Kidney glomerular epithelial cell (primary cell): ENCODE results near the gene TJP3.

ENCODE experiments used
- DNase-seq: peaks from one replicate; lab custom pipeline; 2025; lab: John Stamatoyannopoulos, UW

TJP3 gene

GRCh38 chr19:3671680-3672574 lies 36.3 kb upstream of the TJP3 start:
- no peak for DNase-seq

GRCh38 chr19:3672575-3672948 lies 35.6 kb upstream of the TJP3 start:
- no peak for DNase-seq

GRCh38 chr19:3672993-3673392 lies 35.2 kb upstream of the TJP3 start:
- DNase-seq, result no peak

- DNase-seq, result no peak
Observed at GRCh38 chr19:3673506-3674439, 34.4 kb upstream of the TJP3 start.

- DNase-seq, result no peak
Observed at GRCh38 chr19:3674784-3675543, 33.2 kb upstream of the TJP3 start.

GRCh38 chr19:3678188-3678587 lies 30.0 kb upstream of the TJP3 start:
- no peak for DNase-seq

- DNase-seq, result no peak
Observed at GRCh38 chr19:3679138-3679537, 29.0 kb upstream of the TJP3 start.

- no peak for DNase-seq
Observed at GRCh38 chr19:3679581-3679980, 28.6 kb upstream of the TJP3 start.

- no peak for DNase-seq
Observed at GRCh38 chr19:3680939-3681338, 27.2 kb upstream of the TJP3 start.

GRCh38 chr19:3682286-3682685 lies 25.9 kb upstream of the TJP3 start:
- DNase-seq, result no peak

- peak; percentile 6 for DNase-seq
Observed at GRCh38 chr19:3682741-3683404, 25.3 kb upstream of the TJP3 start.

GRCh38 chr19:3683405-3684053 lies 24.7 kb upstream of the TJP3 start:
- DNase-seq, result peak; percentile 80

GRCh38 chr19:3684054-3684816 lies 23.9 kb upstream of the TJP3 start:
- DNase-seq, result peak; percentile 91

GRCh38 chr19:3684817-3685410 lies 23.3 kb upstream of the TJP3 start:
- no peak for DNase-seq

GRCh38 chr19:3687393-3687773 lies 20.8 kb upstream of the TJP3 start:
- no peak for DNase-seq

- no peak for DNase-seq
Observed at GRCh38 chr19:3687774-3688706, 20.1 kb upstream of the TJP3 start.

- DNase-seq, result no peak
Observed at GRCh38 chr19:3690551-3691371, 17.4 kb upstream of the TJP3 start.

- DNase-seq, result no peak
Observed at GRCh38 chr19:3691372-3691716, 16.8 kb upstream of the TJP3 start.
